IPS-18a (cell line): Measurements from ENCODE around the gene CPNE8.

Source experiments
- H3K27ac ChIP-seq: one replicate; pipeline ENCODE4 v1.5.1; 2013; ENCODE audit warnings: low read length
- H3K27me3 ChIP-seq: one replicate; pipeline ENCODE4 v1.6.1; 2013; ENCODE audit warnings: mild to moderate bottlenecking, low read length; ENCODE audit not compliant: control insufficient read depth, insufficient read depth
- H3K36me3 ChIP-seq: one replicate; pipeline ENCODE4 v1.6.1; 2013; ENCODE audit warnings: low read depth, low read length; ENCODE audit not compliant: control insufficient read depth
- H3K4me1 ChIP-seq: one replicate; pipeline ENCODE4 v1.6.1; 2013; ENCODE audit warnings: low read depth, low read length; ENCODE audit not compliant: control insufficient read depth
- H3K4me3 ChIP-seq: one replicate; pipeline ENCODE4 v1.5.1; 2013; ENCODE audit warnings: low read length
- H3K9ac ChIP-seq: one replicate; pipeline ENCODE4 v1.6.1; 2013; ENCODE audit warnings: mild to moderate bottlenecking, low read length, moderate library complexity
- H3K9me3 ChIP-seq: one replicate; pipeline ENCODE4 v1.6.1; 2013; ENCODE audit warnings: low read depth, low read length; ENCODE audit not compliant: control insufficient read depth

The CPNE8 gene

GRCh38 chr12:38713294-38713693 is 192.1 kb downstream of the CPNE8 start:
- Histone ChIP-seq H3K36me3 (no peaks in the 10 kb centered on the region), H3K4me1 (no peaks in the 10 kb centered on the region), H3K9me3 (no peaks in the 10 kb centered on the region), H3K27ac (no peak overlapping the region), H3K27me3 (no peaks in the 10 kb centered on the region), H3K4me3 (no peak overlapping the region), H3K9ac (no peak overlapping the region)

GRCh38 chr12:38711054-38711453 is 194.3 kb downstream of the CPNE8 start:
- H3K4me1 ChIP-seq, result no peaks in the 10 kb centered on the region
- no peak overlapping the region for H3K4me3 ChIP-seq
- no peaks in the 10 kb centered on the region for H3K36me3 ChIP-seq
- no peak overlapping the region for H3K27ac ChIP-seq
- no peak overlapping the region for H3K9ac ChIP-seq
- H3K9me3 ChIP-seq, result no peaks in the 10 kb centered on the region
- H3K27me3 ChIP-seq, result no peaks in the 10 kb centered on the region

- H3K36me3 ChIP-seq, result no peaks in the 10 kb centered on the region
- no peak overlapping the region for H3K27ac ChIP-seq
- no peaks in the 10 kb centered on the region for H3K4me1 ChIP-seq
- H3K4me3 ChIP-seq, result no peak overlapping the region
- H3K9me3 ChIP-seq, result no peaks in the 10 kb centered on the region
- H3K27me3 ChIP-seq, result no peaks in the 10 kb centered on the region
- H3K9ac ChIP-seq, result no peak overlapping the region
These were observed 196.9 kb downstream of the CPNE8 start for GRCh38 chr12:38708466-38708865.

GRCh38 chr12:38707648-38708047 is 197.7 kb downstream of the CPNE8 start:
- H3K36me3 ChIP-seq, result no peaks in the 10 kb centered on the region
- H3K9me3 ChIP-seq, result no peaks in the 10 kb centered on the region
- H3K9ac ChIP-seq, result no peak overlapping the region
- H3K4me1 ChIP-seq, result no peaks in the 10 kb centered on the region
- no peak overlapping the region for H3K27ac ChIP-seq
- H3K27me3 ChIP-seq, result no peaks in the 10 kb centered on the region
- no peak overlapping the region for H3K4me3 ChIP-seq

- Histone ChIP-seq H3K9me3 (no peaks in the 10 kb centered on the region), H3K4me1 (peaks cover 5% of the 10 kb centered on the region), H3K9ac (no peak overlapping the region), H3K36me3 (no peaks in the 10 kb centered on the region), H3K27ac (no peak overlapping the region), H3K4me3 (no peak overlapping the region), H3K27me3 (no peaks in the 10 kb centered on the region)
These were observed 208.1 kb downstream of the CPNE8 start for GRCh38 chr12:38697289-38697688.

- H3K27ac ChIP-seq, result no peak overlapping the region
- no peaks in the 10 kb centered on the region for H3K9me3 ChIP-seq
- H3K4me1 ChIP-seq, result peaks cover 5% of the 10 kb centered on the region
- no peaks in the 10 kb centered on the region for H3K27me3 ChIP-seq
- no peak overlapping the region for H3K9ac ChIP-seq
- no peak overlapping the region for H3K4me3 ChIP-seq
- H3K36me3 ChIP-seq, result no peaks in the 10 kb centered on the region
These were observed 210.3 kb downstream of the CPNE8 start for GRCh38 chr12:38695057-38695456.

GRCh38 chr12:38691164-38691563 is 214.2 kb downstream of the CPNE8 start:
- H3K27me3 ChIP-seq, result no peaks in the 10 kb centered on the region
- no peaks in the 10 kb centered on the region for H3K9me3 ChIP-seq
- peaks cover 5% of the 10 kb centered on the region for H3K4me1 ChIP-seq
- no peak overlapping the region for H3K27ac ChIP-seq
- no peaks in the 10 kb centered on the region for H3K36me3 ChIP-seq
- H3K9ac ChIP-seq, result no peak overlapping the region
- no peak overlapping the region for H3K4me3 ChIP-seq

- Histone ChIP-seq H3K4me3 (no peak overlapping the region), H3K9me3 (no peaks in the 10 kb centered on the region), H3K36me3 (no peaks in the 10 kb centered on the region), H3K27me3 (no peaks in the 10 kb centered on the region), H3K9ac (no peak overlapping the region), H3K4me1 (peaks cover 5% of the 10 kb centered on the region), H3K27ac (no peak overlapping the region)
These were observed 214.7 kb downstream of the CPNE8 start for GRCh38 chr12:38690646-38691045.

GRCh38 chr12:38689704-38690103 is 215.7 kb downstream of the CPNE8 start:
- no peak overlapping the region for H3K4me3 ChIP-seq
- H3K9ac ChIP-seq, result no peak overlapping the region
- no peak overlapping the region for H3K27ac ChIP-seq
- no peaks in the 10 kb centered on the region for H3K9me3 ChIP-seq
- no peaks in the 10 kb centered on the region for H3K36me3 ChIP-seq
- H3K27me3 ChIP-seq, result no peaks in the 10 kb centered on the region
- H3K4me1 ChIP-seq, result peaks cover 5% of the 10 kb centered on the region

GRCh38 chr12:38689195-38689594 is 216.2 kb downstream of the CPNE8 start:
- Histone ChIP-seq H3K27ac (no peak overlapping the region), H3K36me3 (no peaks in the 10 kb centered on the region), H3K27me3 (no peaks in the 10 kb centered on the region), H3K4me3 (no peak overlapping the region), H3K4me1 (peaks cover under 1% of the 10 kb centered on the region), H3K9ac (no peak overlapping the region), H3K9me3 (no peaks in the 10 kb centered on the region)

GRCh38 chr12:38682521-38682920 is 222.9 kb downstream of the CPNE8 start:
- H3K9ac ChIP-seq, result no peak overlapping the region
- no peaks in the 10 kb centered on the region for H3K36me3 ChIP-seq
- H3K27me3 ChIP-seq, result no peaks in the 10 kb centered on the region
- no peak overlapping the region for H3K4me3 ChIP-seq
- H3K4me1 ChIP-seq, result no peaks in the 10 kb centered on the region
- no peak overlapping the region for H3K27ac ChIP-seq
- H3K9me3 ChIP-seq, result no peaks in the 10 kb centered on the region

- Histone ChIP-seq H3K9ac (no peak overlapping the region), H3K4me1 (no peaks in the 10 kb centered on the region), H3K4me3 (no peak overlapping the region), H3K27me3 (no peaks in the 10 kb centered on the region), H3K9me3 (no peaks in the 10 kb centered on the region), H3K36me3 (no peaks in the 10 kb centered on the region), H3K27ac (no peak overlapping the region)
These were observed 235.9 kb downstream of the CPNE8 start for GRCh38 chr12:38669530-38669929.
